KMS-11 (cell line): ENCODE results near the gene THNSL1.

Source experiments
- H2AFZ ChIP-seq: fragments of 200-600 bp; sonication (generic); 2 replicates; pipeline ENCODE4 v1.6.1; 2016; ENCODE audit warnings: antibody characterized with exemption, mixed run types, low read depth
- H3K27ac ChIP-seq: fragments of 200-600 bp; sonication (generic); 2 replicates; pipeline ENCODE4 v1.6.1; 2016; ENCODE audit warnings: mild to moderate bottlenecking, mixed run types
- H3K27me3 ChIP-seq: fragments of 200-600 bp; sonication (generic); 2 replicates; pipeline ENCODE4 v1.6.1; 2017; ENCODE audit warnings: mild to moderate bottlenecking, low read depth, mixed run types, moderate library complexity; ENCODE audit not compliant: insufficient read depth
- H3K36me3 ChIP-seq: fragments of 200-600 bp; sonication (generic); 2 replicates; pipeline ENCODE4 v1.6.1; 2017; ENCODE audit warnings: mild to moderate bottlenecking, mixed run types; ENCODE audit not compliant: insufficient read depth
- H3K4me1 ChIP-seq: fragments of 200-600 bp; sonication (generic); 2 replicates; pipeline ENCODE4 v1.6.1; 2016; ENCODE audit warnings: mild to moderate bottlenecking, low read depth, mixed run types; ENCODE audit not compliant: poor library complexity, severe bottlenecking
- H3K4me2 ChIP-seq: fragments of 200-600 bp; sonication (generic); 2 replicates; pipeline ENCODE4 v1.7.0; 2016; ENCODE audit warnings: mild to moderate bottlenecking, mixed run types
- H3K4me3 ChIP-seq: fragments of 200-600 bp; sonication (generic); IDR thresholded peaks from 2 replicates; pipeline ENCODE4 v1.6.1; 2017; ENCODE audit warnings: low read depth, low read length, mixed read lengths; ENCODE audit not compliant: insufficient read depth
- H3K79me2 ChIP-seq: fragments of 200-600 bp; sonication (generic); 2 replicates; pipeline ENCODE4 v1.6.1; 2016; ENCODE audit warnings: low read depth, mixed run types; ENCODE audit not compliant: insufficient read depth
- H3K9ac ChIP-seq: fragments of 200-600 bp; sonication (generic); 2 replicates; pipeline ENCODE4 v1.6.1; 2016; ENCODE audit warnings: mild to moderate bottlenecking, mixed run types
- H4K20me1 ChIP-seq: fragments of 200-600 bp; sonication (generic); 2 replicates; pipeline ENCODE4 v1.6.1; 2016; ENCODE audit warnings: mild to moderate bottlenecking, mixed run types; ENCODE audit not compliant: insufficient read depth
- TF ChIP-seq, protein P1 (sequence below): fragments of 200-600 bp; sonication (generic); conservative IDR thresholded peaks from 2 replicates; pipeline ENCODE4 v1.6.1; 2017; ENCODE audit warnings: low read depth, mild to moderate bottlenecking, antibody characterized with exemption, low read length, moderate library complexity, mixed read lengths

The THNSL1 gene

GRCh38 chr10:25049966-25050365 lies 33.6 kb downstream of the THNSL1 start:
- no peak overlapping the region for H3K4me3 ChIP-seq
- no peaks in the 10 kb centered on the region for H3K4me1 ChIP-seq
- no peaks in the 10 kb centered on the region for H3K36me3 ChIP-seq
- no peaks in the 10 kb centered on the region for H3K27me3 ChIP-seq
- H3K27ac ChIP-seq: no peak overlapping the region
- no peak overlapping the region for H2AFZ ChIP-seq
- no peaks in the 10 kb centered on the region for H4K20me1 ChIP-seq
- no peak overlapping the region for H3K9ac ChIP-seq
- H3K4me2 ChIP-seq: no peak overlapping the region
- H3K79me2 ChIP-seq: no peaks in the 10 kb centered on the region
- TF ChIP-seq, protein P1, sequence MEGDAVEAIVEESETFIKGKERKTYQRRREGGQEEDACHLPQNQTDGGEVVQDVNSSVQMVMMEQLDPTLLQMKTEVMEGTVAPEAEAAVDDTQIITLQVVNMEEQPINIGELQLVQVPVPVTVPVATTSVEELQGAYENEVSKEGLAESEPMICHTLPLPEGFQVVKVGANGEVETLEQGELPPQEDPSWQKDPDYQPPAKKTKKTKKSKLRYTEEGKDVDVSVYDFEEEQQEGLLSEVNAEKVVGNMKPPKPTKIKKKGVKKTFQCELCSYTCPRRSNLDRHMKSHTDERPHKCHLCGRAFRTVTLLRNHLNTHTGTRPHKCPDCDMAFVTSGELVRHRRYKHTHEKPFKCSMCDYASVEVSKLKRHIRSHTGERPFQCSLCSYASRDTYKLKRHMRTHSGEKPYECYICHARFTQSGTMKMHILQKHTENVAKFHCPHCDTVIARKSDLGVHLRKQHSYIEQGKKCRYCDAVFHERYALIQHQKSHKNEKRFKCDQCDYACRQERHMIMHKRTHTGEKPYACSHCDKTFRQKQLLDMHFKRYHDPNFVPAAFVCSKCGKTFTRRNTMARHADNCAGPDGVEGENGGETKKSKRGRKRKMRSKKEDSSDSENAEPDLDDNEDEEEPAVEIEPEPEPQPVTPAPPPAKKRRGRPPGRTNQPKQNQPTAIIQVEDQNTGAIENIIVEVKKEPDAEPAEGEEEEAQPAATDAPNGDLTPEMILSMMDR: no peak

- TF ChIP-seq, protein P1: no peak
- no peaks in the 10 kb centered on the region for H3K27me3 ChIP-seq
- no peaks in the 10 kb centered on the region for H3K36me3 ChIP-seq
- no peak overlapping the region for H3K4me2 ChIP-seq
- H3K79me2 ChIP-seq: no peaks in the 10 kb centered on the region
- no peaks in the 10 kb centered on the region for H4K20me1 ChIP-seq
- H3K27ac ChIP-seq: no peak overlapping the region
- H3K9ac ChIP-seq: no peak overlapping the region
- H2AFZ ChIP-seq: no peak overlapping the region
- H3K4me1 ChIP-seq: no peaks in the 10 kb centered on the region
- H3K4me3 ChIP-seq: no peak overlapping the region
These were observed 34.0 kb downstream of the THNSL1 start for GRCh38 chr10:25050402-25050801.

- H3K4me1 ChIP-seq: no peaks in the 10 kb centered on the region
- H3K27ac ChIP-seq: no peak overlapping the region
- TF ChIP-seq, protein P1: no peak
- H3K4me3 ChIP-seq: no peak overlapping the region
- H3K9ac ChIP-seq: no peak overlapping the region
- H3K36me3 ChIP-seq: no peaks in the 10 kb centered on the region
- H2AFZ ChIP-seq: no peak overlapping the region
- no peaks in the 10 kb centered on the region for H3K27me3 ChIP-seq
- no peaks in the 10 kb centered on the region for H3K79me2 ChIP-seq
- no peaks in the 10 kb centered on the region for H4K20me1 ChIP-seq
- H3K4me2 ChIP-seq: no peak overlapping the region
These were observed 35.6 kb downstream of the THNSL1 start for GRCh38 chr10:25052012-25052411.

DNA sequence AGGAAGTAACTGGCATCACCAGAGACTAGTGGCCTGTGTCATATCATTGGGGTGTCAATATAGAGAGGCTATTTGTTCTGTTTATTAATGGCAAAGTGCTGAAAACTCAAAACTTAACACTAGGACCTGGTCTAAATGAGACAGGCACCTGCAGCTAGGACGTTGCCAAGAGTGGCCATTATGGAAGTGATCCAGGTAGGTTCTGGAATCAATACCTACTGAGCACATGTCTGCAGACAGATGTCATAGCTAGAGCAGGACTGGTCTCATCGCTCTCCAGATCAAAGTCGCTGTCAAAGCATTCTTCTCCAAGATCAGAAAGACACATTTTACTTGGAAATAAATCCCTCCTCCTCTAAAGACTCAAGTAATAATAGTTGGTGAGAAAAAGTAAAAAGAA lies 40.3 kb downstream of the THNSL1 start:
- TF ChIP-seq, protein P1: no peak
- Histone ChIP-seq H3K4me2 (no peak overlapping the region), H2AFZ (no peak overlapping the region), H3K27me3 (no peaks in the 10 kb centered on the region), H3K4me1 (no peaks in the 10 kb centered on the region), H3K4me3 (no peak overlapping the region), H3K79me2 (no peaks in the 10 kb centered on the region), H3K9ac (no peak overlapping the region), H3K36me3 (no peaks in the 10 kb centered on the region), H3K27ac (no peak overlapping the region), H4K20me1 (no peaks in the 10 kb centered on the region)
